HG02623 (cell line): ENCODE data around the gene CNTLN.
"Not testable (repeated sequence)": the region's sequence is repeated elsewhere in the genome, so short reads cannot be mapped to it uniquely, and the experiment has no call there.

Experiments
- ATAC-seq: cut with Tn5 transposase; IDR thresholded peaks from one replicate; pipeline ENCODE4 v1.9.1; 2021; ENCODE audit warnings: moderate library complexity; ENCODE audit not compliant: unreplicated experiment

CNTLN gene

DNA sequence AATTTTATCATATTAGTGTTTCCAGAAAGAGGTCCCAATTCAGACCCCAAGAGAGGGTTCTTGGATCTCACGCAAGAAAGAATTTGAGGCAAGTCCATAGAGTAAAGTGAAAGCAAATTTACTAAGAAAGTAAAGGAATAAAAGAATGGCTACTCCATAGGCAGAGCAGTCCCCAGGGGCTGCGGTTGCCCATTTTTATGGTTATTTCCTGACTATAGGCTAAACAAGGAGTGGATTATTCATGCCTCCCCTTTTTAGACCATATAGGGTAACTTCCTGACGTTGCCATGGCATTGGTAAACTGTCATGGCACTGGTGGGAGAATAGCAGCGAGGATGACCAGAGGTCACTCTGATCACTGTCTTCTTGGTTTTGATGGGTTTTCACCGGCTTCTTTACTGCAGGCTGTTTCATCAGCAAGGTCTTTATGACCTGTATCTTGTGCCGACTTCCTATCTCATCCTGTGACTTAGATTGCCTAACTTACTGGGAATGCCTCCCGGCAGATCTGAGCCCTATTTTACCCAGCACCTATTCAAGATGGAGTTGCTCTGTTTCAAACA, 262.4 kb downstream of the CNTLN start:
- not testable (repeated sequence) for ATAC-seq

DNA sequence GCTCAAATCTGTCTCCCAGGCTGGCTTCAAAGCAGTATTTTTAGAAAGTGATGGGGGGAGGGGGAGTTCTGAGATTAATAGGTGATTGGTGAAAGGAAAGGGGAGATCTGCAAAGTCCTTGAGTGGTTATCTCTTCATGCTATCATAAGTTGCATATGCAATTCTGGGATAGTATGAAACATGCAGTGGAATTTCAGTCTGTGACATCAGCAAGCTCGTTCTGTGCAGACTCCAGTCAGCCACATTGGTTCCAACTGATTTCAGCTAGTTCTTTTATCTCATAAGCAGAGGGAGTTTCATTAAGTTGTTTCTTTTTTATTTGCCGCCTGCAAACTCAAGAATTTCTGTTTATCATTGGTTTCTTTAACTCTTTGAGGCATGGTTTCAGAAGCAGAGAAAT, 263.5 kb downstream of the CNTLN start:
- ATAC-seq, result no peak

DNA sequence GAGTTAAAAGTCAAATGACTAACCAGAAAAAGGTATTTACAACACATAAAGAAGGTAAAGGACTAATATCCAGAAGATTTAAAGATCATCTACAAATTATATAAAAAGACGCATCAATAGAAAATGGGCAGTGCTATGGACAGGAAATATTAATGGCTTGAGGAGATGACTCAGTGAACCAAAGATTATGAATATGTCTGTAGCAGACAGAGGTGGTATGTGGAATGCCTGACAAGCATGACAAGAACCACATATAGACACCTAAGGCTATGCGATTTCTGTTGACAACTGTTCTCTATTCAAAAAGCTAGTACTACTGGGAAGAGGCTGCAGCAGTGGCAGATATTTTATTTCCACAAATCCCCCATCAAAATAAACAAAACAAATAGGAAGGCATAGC, 267.0 kb downstream of the CNTLN start:
- ATAC-seq, result no peak

DNA sequence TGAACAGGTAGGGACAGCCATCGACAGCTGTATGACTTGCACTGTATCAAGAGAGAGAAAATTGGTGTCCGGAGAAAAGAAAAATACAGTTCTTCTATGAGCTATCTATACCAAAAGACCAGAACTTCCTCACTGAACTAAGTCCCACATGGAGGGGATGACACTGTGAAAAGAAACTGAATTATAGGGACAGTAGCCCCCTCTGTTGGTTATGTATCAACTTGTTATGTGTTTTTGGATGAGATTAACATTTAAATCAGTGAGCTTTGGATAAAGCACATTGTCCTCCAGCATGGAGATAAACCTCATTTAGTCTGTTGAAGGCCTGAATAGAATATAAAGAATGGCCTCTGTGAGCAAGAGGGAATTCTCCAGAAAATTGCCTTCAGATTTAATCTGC, 267.5 kb downstream of the CNTLN start:
- no peak for ATAC-seq

DNA sequence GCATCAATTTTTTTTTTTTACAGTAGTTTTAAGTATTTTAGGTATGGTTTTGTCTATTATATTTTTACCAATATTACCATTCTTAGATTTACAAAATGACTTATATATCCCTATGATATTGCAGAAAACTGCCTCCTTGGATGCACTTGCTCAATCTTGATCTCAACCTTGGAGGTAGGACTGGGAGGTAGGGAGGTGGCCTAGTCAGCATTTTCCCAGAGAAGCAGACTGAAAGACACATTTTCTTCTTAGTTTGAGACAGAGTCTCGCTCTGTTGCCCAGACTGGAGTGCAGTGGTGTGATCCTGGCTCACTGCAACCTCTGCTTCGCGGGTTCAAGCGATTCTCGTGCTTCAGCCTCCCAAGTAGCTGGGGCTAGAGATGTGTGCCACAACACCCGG, 268.7 kb downstream of the CNTLN start:
- no peak for ATAC-seq

DNA sequence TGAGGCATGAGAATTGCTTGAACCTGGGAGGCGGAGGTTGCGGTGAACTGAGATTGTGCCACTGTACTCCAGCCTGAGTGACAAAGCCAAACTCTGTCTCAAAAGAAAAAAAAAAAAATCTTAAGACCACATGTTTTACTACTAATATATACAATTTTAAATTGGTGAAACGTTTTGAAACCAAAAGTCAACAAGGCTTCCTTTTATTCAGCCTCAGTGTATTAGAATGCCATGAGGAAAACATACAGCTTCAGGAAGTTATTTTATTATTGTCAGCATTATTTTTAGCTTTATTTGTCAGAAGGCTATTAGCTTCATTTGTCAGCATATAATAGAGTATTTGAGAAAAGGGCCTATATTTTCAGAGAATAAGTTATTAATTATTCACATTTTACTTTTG, 280.1 kb downstream of the CNTLN start:
- no peak for ATAC-seq

DNA sequence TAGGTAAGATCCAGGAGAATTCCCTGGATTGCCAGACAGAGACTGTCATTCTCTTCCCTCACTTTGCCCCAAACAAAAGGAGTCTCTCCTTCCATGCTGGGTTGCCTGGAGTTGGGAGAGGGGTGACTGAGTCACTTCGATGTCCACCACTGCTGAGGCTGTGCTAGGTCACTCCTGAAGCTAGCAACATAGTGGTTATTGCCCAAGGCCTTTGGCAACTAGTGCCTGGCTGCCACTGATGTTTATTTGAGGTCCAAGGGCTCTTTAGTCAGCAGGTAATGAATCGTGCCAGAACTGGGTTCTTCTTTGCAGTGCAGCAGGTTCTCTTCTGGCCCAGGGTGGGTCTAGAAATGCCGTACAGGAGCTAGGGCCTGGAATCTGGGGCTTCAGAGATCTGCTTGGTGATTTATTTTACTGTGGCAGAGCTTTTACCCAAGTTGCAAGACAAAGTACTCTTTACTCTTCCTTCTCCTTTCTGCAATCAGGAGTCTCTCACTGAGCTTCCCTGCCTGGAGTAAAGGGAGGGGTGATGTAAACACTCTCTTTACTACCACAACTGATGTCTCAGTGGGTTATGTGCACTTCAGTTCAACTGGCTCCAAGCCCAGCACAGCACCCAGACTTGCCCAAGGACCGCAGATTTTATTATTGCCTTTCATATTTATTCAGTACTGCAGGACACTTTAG, 288.3 kb downstream of the CNTLN start:
- ATAC-seq, result no peak

DNA sequence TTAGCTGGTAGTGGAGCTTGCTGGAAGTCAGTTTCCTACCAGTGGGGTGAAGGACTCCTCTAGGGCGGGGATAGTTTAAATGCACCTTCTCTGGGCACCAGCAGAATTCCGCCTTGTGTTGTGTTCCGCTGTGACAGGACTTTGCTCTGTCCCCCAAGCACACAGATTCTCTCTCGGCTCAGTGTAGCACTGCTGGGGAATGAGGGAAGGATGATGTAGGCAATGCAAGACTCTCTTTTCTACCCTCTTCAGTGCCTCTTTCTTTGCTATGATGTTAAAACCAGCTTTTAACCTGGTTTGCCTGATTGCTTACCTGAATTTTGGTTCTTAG, 288.8 kb downstream of the CNTLN start:
- ATAC-seq, result no peak

DNA sequence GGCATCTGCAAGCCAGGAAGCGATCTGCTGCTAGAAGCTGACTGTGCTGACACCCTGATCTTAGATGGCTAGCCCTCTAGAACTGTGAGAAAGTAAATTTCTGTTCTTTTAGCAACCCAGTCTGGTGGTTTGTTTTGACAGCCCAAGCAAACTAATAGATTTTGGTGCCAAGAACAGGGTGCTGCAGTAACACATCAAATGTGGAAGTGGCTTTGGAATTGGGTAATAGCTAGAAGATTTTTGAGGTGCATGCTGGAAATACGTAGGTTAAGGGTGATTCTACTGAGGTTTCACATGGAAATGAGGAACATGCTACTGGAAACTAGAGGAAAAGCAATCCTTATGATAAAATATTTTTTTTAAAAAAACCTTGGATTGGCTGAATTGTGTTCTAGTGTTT, 290.5 kb downstream of the CNTLN start:
- no peak for ATAC-seq

DNA sequence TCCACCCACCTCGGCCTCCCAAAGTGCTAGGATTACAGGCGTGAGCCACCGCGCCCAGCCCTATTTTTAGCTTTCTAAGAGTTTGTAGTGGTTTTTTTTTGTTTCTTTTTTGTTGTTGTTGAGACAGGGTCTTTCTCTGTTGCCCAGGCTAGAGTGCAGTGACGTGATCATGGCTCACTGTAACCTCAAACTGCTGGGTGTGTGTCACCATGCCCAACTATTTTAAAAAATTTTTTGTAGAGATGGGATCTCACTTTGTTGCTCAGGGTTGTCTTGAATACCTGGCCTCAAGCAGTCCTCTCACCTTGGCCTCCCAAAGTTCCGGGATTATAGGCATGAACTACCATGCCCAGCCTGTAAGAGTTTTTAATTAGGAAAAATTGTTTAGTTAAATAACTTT, 298.7 kb downstream of the CNTLN start:
- no peak for ATAC-seq

DNA sequence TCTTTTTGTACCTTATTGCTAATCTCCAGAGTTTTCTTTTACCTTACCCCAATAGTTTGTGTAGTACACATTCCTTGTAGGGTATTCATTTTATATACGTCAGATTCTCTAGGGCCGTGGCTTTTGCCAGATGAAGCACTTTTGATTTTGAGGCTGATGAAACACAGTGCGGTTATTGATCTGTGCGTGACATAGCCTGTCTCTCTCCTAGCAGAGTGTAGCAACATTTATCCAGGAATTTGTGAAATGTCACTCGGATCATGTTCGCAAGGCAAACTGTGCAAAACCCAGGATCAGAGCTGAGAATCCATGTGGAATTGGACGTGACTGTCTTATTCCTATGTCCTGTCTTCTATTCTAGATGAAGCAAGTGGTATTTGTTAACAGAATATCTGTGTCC, 302.0 kb downstream of the CNTLN start:
- ATAC-seq, result no peak

DNA sequence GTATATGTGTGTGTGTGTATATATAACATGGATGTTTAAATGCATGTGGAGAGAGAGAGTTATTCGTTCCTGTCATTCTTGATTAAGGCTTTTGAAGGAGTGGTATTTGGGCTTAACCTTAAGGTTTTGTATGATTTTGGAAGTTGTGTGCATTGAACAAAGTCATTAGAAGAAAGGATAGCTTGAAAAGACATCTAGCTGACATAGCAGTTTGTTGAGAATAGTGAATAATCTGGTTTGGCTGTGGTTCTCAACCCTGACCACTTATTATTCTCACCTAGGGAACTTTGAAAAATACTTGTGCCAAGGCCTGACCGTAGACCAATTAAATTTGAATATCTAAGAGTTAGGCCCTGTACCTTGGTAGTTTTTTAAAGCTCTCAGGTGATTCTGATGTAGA, 303.0 kb downstream of the CNTLN start:
- no peak for ATAC-seq

DNA sequence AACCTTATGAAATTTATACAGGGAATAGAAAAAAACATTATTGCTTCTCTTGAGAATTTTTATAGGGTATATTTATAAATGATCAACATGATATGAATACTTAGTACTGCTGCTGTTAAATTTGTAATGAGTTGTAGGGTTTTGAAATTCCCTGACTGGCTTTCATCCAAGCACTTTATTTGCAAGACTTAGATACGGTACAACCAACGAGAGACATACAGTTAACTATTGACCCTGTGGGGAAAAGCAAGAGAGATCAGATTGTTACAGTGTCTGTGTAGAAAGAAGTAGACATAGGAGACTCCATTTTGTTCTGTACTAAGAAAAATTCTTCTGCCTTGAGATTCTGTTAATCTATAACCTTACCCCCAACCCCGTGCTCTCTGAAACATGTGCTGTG, 310.3 kb downstream of the CNTLN start:
- ATAC-seq, result not testable (repeated sequence)

DNA sequence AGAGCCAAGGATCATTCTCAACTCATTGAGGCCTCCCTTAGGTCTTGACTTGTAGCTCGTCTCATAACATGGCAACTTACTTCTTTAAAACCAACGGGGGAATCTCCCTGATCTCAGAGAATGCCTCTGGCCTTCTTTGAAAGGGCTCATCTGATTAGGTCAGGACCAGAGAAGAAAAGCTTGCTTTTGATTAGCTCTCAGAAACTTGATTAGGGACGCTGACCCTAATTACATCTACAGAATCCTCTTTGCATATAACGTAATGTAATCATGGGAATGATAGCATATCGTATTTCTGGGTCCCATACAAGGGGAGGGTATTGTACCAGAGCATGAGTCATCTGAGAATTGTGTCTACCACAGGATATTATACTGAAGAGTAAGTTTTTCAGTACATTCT, 318.9 kb downstream of the CNTLN start:
- ATAC-seq, result no peak

DNA sequence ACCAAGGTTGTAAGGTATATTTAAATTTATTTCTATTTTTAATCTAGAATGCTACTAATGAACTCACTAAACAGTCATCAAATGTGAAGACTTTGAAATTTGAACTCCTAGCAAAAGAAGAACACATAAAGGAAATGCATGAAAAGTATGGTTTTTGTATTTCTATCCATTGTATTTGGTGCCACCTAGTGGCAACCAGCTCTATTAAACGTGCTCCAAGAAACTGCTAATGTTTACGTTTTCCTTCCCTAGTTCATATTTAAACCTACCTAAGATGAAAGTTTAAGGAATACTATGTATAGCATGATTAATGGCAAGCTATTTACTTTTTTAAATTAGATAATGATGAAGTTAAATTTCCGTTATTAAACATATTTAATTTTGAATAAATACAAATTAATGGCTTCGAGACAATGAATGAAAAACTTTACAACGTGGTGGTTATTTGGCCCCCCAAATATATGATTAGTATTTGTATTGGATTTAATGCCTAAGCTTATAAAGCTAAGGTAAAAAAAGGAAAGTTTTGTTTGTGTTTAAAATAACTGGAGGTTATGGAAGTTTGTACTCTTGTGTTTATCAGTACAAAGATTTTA, 328.1 kb downstream of the CNTLN start:
- peak; percentile 55 for ATAC-seq

DNA sequence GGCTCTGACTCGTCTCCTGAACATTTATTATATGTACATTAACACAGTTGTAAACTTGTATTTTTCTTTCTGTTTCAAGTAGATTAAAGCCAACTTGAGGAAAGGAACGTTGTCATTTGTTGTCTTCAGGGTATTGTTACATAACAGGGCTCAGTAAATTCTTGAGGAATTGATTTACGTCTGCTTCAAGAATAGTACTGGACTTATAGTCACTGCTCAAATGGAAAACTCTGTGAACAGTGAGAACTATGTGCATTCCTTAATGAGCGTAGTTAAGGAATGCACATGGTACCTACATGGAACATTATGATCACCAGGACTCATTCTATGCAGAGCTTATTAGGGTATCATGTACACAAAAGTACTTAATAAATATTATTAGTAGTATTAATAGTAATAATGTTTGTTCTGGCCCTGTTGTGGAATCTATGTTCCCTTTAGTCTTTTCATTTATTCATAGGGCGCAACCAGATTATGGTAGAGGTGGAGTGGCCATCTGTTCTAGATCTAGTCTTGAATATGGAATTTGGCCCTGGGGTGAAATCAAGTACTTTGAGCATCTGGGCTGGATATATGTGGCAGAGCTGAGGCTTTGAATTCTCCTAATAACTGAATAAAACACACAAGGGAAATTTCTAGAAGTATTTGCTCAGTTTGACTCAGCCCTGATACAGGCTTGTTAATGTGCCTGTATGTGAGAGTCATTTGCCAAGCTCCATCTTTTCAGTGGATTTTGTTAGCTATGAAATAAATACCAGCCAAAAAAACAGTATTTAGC, 335.4 kb downstream of the CNTLN start:
- ATAC-seq, result no peak

DNA sequence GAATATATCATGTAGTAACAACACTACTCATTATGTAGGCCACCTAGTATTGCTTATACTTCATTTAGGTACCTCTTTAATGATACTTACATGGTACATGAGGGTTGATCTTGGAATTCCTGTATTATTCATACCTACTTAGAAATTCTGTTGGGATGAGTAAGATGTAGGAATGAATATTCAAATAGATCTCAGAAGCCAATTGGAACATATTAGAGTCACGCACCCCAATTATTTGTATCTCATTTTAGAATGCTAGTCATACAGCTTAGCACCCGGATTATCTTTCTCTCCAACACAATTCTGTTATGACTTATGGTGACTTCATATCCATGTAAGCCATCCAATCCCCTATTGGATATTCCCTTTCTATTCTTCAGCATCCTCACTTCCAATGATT, 337.3 kb downstream of the CNTLN start:
- ATAC-seq, result no peak

DNA sequence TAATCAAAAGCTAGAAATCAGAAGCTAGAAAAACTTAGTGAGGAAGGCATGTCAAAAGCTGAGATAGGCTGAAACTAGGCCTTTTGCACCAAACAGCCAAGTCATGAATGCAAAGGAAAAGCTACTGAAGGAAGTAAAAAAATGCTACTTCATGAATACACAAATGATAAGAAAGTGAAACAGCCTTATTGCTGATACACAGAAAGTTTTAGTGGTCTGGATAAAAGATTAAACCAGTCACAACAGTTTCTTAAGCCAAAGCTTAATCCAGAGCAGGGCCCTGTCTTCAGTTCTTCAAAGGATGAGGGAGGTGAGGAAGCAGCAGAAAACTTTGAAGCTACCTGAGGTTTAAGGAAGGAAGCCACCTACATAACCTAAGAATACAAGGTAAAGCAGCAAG, 341.6 kb downstream of the CNTLN start:
- peak; percentile 56 for ATAC-seq

DNA sequence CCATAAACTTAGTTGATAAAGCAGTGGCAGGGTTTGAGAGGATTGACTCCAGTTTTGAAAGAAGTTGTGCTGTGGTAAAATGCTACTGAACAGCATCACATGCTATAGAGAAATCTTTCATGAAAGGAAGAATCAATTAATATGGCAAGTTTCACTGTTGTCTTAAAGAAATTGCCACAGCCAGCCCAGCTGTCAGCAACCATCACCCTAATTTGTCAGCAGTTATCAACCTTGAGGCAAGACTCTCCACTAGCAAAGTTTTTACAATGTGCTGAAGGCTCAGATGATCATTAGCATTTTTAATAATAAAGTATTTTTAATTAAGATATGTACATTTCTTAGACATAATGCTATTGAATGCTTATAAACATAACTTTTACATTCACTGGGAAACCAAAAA, 343.0 kb downstream of the CNTLN start:
- no peak for ATAC-seq

DNA sequence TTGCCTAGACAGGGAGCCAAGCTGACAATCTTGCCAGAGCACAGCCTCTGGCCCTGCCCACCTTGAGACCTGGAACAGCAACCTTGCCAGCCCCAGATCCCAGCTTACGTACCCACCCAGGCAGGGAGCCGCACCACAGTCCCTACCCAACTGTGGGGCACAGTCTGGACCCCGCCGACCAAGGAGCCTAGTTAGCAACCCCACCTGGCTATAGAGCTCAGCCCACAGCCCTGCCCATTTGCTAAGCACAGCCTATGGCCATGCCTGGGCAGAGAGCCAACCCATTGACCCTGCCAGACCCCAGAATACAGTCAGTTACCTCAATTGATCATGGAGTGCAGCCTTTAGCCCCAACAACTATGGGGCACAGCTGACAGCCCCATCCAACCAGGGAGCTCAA, 346.1 kb downstream of the CNTLN start:
- no peak for ATAC-seq

DNA sequence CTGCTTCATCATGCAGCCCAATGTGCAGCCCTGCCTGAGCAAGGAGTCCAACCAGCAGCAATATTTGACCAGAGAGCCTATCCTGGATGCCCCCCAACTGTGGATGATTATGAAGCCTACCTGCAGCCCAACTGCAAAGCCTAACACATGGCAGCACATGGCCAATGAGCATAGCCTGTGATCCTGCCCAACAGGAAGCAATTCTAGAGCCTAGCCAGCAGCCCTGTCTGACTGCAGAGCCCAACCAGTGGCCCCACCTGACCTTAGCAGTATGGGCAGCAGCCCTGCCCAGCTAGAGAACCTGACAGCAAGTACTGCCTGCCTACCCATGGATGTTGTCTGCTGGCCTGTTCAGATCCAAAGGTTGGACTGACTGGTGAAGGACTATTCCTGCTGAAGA, 346.7 kb downstream of the CNTLN start:
- ATAC-seq, result no peak

DNA sequence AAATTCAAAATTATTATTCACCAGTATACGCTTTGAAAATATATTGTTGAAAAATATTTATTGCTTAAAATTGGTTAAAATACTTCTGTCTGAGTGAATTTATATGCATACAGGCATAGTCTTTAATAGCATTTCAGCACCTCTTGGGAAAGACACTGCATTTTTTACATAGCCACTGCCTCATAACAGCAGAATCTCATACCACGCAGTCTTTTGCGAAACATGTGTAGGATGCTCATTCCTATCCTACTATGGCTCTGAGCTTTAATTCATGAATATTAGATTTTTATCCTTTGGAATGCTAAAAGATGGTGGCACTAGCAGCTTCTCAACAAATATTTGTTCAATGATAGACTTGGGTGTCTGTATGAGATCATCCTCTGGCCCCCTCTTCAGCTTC, 350.1 kb downstream of the CNTLN start:
- ATAC-seq, result no peak
